ENCODE results near the gene PTPRK.

GRCh38 chr6:128513878-128514277 is 6.5 kb downstream of the PTPRK start:
- TF ChIP-seq, protein P1, sequence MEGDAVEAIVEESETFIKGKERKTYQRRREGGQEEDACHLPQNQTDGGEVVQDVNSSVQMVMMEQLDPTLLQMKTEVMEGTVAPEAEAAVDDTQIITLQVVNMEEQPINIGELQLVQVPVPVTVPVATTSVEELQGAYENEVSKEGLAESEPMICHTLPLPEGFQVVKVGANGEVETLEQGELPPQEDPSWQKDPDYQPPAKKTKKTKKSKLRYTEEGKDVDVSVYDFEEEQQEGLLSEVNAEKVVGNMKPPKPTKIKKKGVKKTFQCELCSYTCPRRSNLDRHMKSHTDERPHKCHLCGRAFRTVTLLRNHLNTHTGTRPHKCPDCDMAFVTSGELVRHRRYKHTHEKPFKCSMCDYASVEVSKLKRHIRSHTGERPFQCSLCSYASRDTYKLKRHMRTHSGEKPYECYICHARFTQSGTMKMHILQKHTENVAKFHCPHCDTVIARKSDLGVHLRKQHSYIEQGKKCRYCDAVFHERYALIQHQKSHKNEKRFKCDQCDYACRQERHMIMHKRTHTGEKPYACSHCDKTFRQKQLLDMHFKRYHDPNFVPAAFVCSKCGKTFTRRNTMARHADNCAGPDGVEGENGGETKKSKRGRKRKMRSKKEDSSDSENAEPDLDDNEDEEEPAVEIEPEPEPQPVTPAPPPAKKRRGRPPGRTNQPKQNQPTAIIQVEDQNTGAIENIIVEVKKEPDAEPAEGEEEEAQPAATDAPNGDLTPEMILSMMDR (IDR thresholded peaks at IDR 0.05): no peak
- TF ChIP-seq POLR2A (IDR thresholded peaks at IDR 0.05): no peak
